ENCODE results near the gene COG5. TPM values are rescaled to one million over a fixed set of nuclear protein-coding genes. Genes with fewer than 3 reads are reported as not detected.

Gene COG5
- total and polyA plus RNA-seq, 4 donors = 4.1 to 27.1 (median 8.4) TPM

DNA sequence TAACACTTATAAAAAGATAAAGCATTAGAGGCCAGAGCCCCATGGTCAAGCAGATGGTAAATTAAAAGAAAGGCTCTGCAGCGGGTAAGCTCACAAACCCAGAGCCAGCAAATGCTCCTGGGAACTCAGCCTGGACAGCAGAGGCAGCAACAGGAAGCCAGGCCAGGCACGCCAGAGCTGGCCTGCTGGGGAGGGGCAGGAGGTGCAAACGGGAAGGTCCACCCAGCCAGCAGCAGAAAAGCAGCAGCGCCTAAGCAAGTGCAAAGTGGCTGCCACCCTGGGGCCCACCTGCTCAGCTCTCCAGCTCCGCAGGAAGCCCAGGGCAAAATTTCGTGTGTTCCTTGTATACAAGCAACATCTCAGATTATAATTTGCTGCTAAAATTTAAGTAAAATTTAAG lies 176.6 kb downstream of the COG5 start:
- WGBS = 74% methylated on average over 6 of the region's 6 CpGs
- Histone ChIP-seq H3K9ac (ENCODE audit: low read depth in 1 of 2, low read length in 2 of 2) (no peak overlapping the region), H3K9me3 (ENCODE audit: control insufficient read depth in 4 of 4, low read length in 3 of 4) (no peaks in the 10 kb centered on the region), H3K4me1 (ENCODE audit: control insufficient read depth in 4 of 4, insufficient read depth in 4 of 4, low read length in 3 of 4) (peaks cover 0 to 2% (median 0%) of the 10 kb centered on the region in 4 donors), H3K27me3 (ENCODE audit: control insufficient read depth in 4 of 4, insufficient read depth in 4 of 4, low read length in 3 of 4) (no peaks in the 10 kb centered on the region), H3K36me3 (ENCODE audit: control insufficient read depth in 4 of 4, insufficient read depth in 3 of 4, low read depth in 1 of 4, low read length in 3 of 4) (no peaks in the 10 kb centered on the region), H3K4me3 (ENCODE audit: low read depth in 1 of 3, low read length in 3 of 3) (no peak overlapping the region), H3K27ac (ENCODE audit: low read depth in 1 of 2, low read length in 2 of 2) (no peak overlapping the region)
- TF ChIP-seq SP1 (IDR thresholded peaks at IDR 0.05) = no peak
- no peak for TF ChIP-seq CTCF (IDR thresholded peaks at IDR 0.05; ENCODE audit: low read depth, low read length, missing input control)
- no peak for TF ChIP-seq RXRA (IDR thresholded peaks at IDR 0.05)
- no peak for TF ChIP-seq EGR1 (IDR thresholded peaks at IDR 0.05; ENCODE audit: low read depth in 2 of 2)
- TF ChIP-seq JUND (IDR thresholded peaks at IDR 0.05) = no peak
- TF ChIP-seq NR2F2 (IDR thresholded peaks at IDR 0.05) = no peak
- no peak for TF ChIP-seq ZBTB33 (IDR thresholded peaks at IDR 0.05)
- DNase-seq (ENCODE audit: low spot score) = no peak

DNA sequence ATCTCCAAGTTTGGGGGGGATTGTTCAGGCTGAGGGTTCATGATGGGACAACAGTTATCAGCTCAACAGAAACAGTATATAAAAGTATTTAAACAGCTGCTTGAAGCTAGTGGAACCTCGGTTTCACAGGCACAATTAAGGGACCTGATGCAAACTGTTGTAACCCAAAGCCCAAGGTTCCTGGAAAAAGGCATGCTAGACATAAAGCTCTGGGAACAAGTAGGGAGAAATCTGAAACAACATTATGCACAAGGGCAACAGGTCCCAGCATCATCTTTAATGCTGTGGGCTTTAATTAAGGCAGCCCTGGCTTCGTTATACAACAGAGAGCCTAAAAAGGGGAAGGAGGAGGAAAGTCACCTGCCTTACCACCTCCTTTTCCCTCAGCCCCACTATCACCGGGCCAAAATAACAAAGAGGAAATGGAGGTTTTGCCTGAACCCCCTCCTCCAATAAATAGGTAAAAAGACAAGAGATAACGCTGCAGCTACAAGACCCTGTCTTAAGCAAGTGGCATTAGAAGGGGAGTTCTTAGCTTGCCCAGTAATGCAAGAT lies 177.1 kb downstream of the COG5 start:
- TF ChIP-seq NR2F2 (IDR thresholded peaks at IDR 0.05) (no peak), GABPA (IDR thresholded peaks at IDR 0.05 in 1 of 2, conservative IDR thresholded peaks at IDR 0.05 in 1 of 2) (no peak), SP1 (IDR thresholded peaks at IDR 0.05) (no peak), CTCF (IDR thresholded peaks at IDR 0.05; ENCODE audit: low read depth, low read length, missing input control) (no peak), YY1 (IDR thresholded peaks at IDR 0.05) (no peak), FOXA1 (IDR thresholded peaks at IDR 0.05) (no peak), HNF4A (conservative IDR thresholded peaks at IDR 0.05) (no peak)
- TF ChIP-seq, protein P1, sequence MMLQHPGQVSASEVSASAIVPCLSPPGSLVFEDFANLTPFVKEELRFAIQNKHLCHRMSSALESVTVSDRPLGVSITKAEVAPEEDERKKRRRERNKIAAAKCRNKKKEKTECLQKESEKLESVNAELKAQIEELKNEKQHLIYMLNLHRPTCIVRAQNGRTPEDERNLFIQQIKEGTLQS (IDR thresholded peaks at IDR 0.05) = no peak
- H3K9me3 ChIP-seq (ENCODE audit: control insufficient read depth in 4 of 4, low read length in 3 of 4) = no peaks in the 10 kb centered on the region

More for the DNA sequence above, 177.1 kb downstream of the COG5 start:
- no peak overlapping the region for H3K27ac ChIP-seq (ENCODE audit: low read depth in 1 of 2, low read length in 2 of 2)
- no peaks in the 10 kb centered on the region for H3K36me3 ChIP-seq (ENCODE audit: control insufficient read depth in 4 of 4, insufficient read depth in 3 of 4, low read depth in 1 of 4, low read length in 3 of 4)
- H3K9ac ChIP-seq (ENCODE audit: low read depth in 1 of 2, low read length in 2 of 2) = no peak overlapping the region
- H3K4me3 ChIP-seq (ENCODE audit: low read depth in 1 of 3, low read length in 3 of 3) = no peak overlapping the region
- no peaks in the 10 kb centered on the region for H3K27me3 ChIP-seq (ENCODE audit: control insufficient read depth in 4 of 4, insufficient read depth in 4 of 4, low read length in 3 of 4)
- DNase-seq (ENCODE audit: low spot score) = no peak
- H3K4me1 ChIP-seq (ENCODE audit: control insufficient read depth in 4 of 4, insufficient read depth in 4 of 4, low read length in 3 of 4) = no peaks in the 10 kb centered on the region
- 84% methylated on average over 4 of the region's 4 CpGs for WGBS
